GM23338 (cell line): ENCODE results near the gene ASPSCR1.

ENCODE experiments used
- CTCF ChIP-seq, 2 experiments: fragments of 200-600 bp in 1 of 2; sonication (generic) in 1 of 2; conservative IDR thresholded peaks; 2 replicates each; pipeline versions ENCODE4 v1.5.1 to v1.6.1; 2016 to 2017; ENCODE audit warnings: antibody characterized with exemption in 2 of 2, low read depth in 2 of 2, mild to moderate bottlenecking in 2 of 2, moderate library complexity in 1 of 2
- JUNB ChIP-seq: IDR thresholded peaks from one replicate; pipeline ENCODE4 v1.6.1; 2016; ENCODE audit warnings: antibody characterized with exemption; ENCODE audit not compliant: unreplicated experiment

DNA sequence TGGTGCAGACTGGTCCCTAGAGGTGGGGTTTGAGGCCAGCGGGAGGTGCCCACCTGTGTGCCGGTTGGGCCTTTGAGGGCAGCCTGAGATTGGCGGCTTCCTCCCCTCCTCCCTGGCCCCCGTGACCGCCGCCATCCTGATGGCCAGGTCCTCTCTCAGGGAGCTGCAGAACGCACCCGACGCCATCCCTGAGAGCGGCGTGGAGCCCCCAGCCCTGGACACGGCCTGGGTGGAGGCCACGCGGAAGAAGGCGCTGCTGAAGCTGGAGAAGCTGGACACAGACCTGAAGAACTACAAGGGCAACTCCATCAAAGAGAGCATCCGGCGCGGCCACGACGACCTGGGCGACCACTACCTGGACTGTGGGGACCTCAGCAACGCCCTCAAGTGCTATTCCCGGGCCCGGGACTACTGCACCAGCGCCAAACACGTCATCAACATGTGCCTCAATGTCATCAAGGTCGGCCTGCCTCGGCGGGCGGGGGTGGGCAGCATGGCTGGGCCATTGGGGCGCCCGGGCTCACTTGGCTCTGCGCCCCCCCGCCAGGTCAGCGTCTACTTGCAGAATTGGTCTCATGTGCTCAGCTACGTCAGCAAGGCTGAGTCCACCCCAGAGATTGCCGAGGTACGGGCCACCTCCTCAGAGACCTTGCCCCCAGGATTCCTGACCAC is 77.1 kb downstream of the ASPSCR1 start:
- no peak for TF ChIP-seq CTCF (conservative IDR thresholded peaks at IDR 0.05; ENCODE audit: low read depth in 2 of 2)
- no peak for TF ChIP-seq JUNB
